NCI-H748 (cell line): ENCODE measurements around the gene THUMPD3.

Source experiments
- DNase-seq: peaks from one replicate; lab custom pipeline; 2025; ENCODE audit not compliant: unreplicated experiment; lab: John Stamatoyannopoulos, UW

The THUMPD3 gene

DNA sequence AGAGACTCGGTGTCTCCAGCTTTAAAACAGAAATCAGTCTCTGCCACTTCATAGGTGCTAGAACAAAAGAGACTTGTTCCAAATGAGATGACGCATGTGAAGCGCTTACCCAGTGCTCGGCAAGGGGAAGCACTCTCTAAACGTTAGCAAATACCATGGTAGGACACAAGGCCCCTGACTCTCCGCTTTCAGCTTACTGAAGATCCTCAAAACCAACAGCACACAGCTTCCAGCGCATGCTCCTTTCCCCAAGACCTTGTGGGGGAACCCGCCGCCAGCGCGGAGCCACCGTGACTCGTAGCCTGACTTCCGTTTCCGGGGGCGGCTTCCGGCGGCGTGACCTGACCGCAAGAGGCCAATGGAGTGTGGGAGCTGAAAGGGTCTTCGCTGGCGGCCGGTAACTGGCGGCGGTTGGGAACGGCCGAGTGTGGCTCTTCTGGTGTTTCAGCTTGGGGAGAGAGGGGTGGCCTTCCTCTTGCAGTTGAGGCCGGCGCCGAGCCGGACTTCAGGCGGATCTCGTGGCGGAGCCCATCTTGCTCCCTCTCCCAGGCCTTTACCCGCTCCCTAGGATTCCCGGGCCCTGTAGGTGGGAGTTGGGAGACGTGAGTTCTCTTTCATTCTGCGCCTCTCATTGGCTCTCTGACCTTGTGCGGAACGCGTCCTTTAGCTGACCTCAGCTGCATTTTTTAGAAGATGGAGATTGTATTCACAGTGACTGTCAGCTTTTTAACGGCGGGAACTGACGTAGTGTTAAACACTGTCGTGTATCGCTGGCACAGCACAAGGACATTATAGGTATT lies at the start of gene THUMPD3:
Gene THUMPD3, plus strand, starts transcription at position 324 of the 800 bp plus-strand sequence. CDS start 2,015 bp downstream, outside the sequence.
- peak; percentile 89 for DNase-seq

DNA sequence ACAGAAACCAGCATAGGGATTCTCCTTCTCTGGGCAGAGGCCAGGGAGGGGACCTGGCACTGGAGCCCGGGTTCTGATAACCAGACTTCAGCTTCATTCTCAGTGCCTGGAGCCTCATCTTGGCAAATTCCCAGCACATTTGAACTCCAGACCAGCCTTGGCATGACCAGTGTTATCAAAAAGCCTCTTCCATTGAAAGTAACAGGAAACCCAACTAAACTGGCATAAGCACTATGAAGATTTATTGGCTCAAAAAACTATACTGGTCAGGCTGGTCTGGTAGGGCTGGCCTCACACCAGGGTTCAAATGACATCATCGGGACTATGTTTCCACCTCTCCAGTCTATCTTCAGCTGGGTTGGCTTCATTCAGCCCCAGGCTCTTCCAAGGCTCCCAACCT lies 48.1 kb upstream of the THUMPD3 start:
- no peak for DNase-seq

DNA sequence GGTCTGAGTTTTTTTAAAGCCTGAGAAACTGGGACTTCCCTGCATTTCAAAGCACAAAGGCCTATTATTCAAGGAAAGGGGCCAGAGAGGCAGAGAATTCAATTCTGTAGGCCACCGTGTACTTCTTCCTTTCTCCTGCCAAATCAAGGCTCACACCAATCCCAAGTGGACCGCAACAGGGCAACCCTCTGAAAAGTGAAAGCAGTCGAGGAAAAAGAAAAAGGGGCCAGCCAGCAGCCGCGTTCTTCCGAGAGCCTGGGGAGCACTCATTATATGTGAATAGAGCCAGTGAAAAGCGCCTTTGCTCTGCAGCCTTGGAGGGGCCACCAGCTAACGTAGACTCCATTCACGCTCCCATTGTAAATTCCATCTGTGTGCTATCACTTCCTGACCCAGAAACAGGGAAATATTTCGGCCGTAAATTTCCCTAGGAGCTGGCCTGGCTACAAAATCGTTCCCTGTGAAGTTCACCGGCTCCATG lies 45.9 kb upstream of the THUMPD3 start:
- no peak for DNase-seq

- no peak for DNase-seq
Measured at GRCh38 chr3:9322780-9323179, 40.1 kb upstream of the THUMPD3 start.

DNA sequence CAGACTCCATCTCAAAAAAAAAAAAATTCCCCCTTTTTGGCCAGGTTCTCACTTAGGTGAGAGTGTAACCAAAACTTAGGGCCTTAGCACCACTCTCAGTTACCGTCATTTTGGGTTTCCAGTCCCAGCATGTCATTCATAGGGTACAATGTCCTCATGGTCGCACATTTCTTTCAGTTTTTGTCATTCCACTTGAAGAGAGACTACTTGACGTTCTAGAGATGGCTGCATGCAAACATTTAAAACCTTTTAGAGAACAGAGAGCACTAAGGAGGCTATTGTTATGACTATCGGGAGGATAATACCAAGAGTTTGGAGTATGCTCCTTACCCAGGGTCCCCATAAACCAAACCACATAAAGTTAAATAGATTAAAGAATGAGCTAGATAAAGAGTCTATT lies 37.9 kb upstream of the THUMPD3 start:
- no peak for DNase-seq

GRCh38 chr3:9327578-9327977 lies 35.3 kb upstream of the THUMPD3 start:
- DNase-seq: no peak

DNA sequence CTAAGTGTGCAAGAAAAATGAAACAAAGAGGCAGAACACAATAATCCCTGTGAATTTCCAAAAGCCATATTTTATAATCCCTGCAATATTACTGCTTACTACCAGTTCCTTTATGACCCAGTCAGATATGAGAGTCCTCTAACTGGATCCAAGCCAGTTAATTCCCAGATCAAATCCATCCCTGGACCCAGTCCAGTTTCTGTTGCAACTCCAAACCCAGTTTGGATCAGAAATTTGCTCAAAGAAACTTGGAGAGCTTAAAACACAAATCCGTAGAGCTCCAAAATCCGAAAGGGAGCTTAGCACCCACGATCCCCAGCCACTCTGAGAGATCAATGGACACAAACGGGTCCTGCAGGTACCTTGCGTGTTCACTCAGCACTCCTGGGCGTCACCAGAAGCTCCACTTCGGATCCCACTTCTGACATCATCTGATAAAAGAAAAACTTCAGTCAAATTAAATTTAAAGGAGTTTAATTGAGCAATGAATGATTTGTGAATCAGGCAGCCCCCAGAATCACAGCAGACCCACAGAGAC lies 32.6 kb upstream of the THUMPD3 start:
- no peak for DNase-seq

DNA sequence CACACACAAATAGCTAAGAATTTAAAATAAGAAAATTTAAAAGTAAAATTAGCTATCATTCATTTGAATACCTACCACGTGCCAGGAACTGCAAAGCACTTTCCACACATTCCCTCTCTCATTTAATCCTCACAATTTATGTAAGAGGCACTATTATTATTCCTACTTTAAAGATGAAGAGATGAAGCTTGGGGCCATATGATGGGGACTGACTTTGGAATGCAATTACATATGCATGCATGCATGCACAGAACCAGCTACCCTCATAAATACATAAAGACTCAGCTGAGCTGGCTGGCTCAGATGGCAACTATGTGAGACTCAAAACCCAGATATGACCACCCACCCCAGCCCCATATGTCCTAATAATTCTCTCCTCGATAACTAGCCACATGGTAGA lies 31.7 kb upstream of the THUMPD3 start:
- DNase-seq: no peak

- DNase-seq: no peak
Measured at GRCh38 chr3:9332250-9333030, 30.4 kb upstream of the THUMPD3 start.

GRCh38 chr3:9339761-9340471 lies 22.9 kb upstream of the THUMPD3 start:
- no peak for DNase-seq

- no peak for DNase-seq
Measured at GRCh38 chr3:9340472-9340902, 22.4 kb upstream of the THUMPD3 start.

- DNase-seq: no peak
Measured at GRCh38 chr3:9342696-9343095, 20.2 kb upstream of the THUMPD3 start.

DNA sequence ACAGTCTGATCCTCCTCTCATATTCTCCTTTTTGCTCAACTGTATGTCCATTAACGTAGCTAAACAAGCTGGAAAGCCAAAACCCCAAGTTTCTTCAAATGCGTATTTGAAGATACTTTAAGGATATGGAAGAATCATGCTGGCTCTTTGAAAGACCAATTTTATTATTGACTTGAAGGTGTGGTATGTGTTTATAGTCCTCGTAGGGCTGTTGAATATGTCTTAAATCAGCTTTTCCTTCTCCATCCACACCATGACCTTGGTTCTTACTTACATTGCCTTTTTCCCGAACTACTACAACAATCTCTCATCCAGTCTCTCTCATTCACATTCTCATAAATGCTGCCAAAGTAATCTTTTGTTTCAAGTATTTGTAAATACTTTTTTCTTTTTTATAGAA lies 19.7 kb upstream of the THUMPD3 start:
- DNase-seq: no peak

- DNase-seq: no peak
Measured at GRCh38 chr3:9345041-9345440, 17.8 kb upstream of the THUMPD3 start.

- no peak for DNase-seq
Measured at GRCh38 chr3:9346141-9346540, 16.7 kb upstream of the THUMPD3 start.

GRCh38 chr3:9347081-9347480 lies 15.8 kb upstream of the THUMPD3 start:
- DNase-seq: no peak

DNA sequence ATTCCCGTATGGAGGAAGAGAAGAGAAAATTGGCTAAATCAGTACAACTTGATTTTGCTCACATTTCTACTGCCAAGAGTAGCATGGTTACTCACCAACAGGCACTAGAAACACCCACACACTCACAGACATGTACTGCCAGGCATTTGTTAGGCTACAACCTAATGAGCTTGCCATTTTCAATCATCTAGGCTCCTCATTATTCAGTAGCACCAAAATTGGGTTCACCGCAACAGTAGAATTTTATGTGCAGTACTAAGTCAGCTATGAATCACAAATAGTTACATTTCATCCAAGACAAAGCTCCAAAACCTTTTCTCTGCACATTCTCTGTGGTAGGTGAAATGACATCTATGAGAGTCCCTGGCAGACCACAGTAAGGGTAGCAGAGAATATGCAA lies 15.0 kb upstream of the THUMPD3 start:
- DNase-seq: no peak

- no peak for DNase-seq
Measured at GRCh38 chr3:9349321-9350117, 13.3 kb upstream of the THUMPD3 start.

DNA sequence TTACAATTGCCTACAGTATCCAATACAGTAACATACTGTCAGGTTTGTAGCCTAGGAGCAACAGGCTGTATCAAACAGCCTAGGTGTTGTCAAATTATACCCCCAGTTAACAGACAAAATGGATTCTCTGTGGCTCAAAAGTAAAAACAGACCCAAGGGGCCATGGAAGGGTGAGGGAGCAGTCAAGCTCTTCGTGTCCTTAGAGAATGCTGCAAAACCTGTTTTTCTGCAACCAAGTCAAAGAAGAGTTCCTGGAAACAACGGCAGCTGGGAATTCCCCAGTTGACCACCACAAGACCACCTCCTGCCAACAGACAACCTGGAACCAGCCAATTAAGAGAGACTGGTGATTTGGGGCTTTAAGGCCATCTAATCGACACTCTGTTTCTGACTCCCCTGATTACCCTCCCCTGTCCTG lies 11.1 kb upstream of the THUMPD3 start:
- peak; percentile 24 for DNase-seq
